ENCODE measurements around the gene MEI1.

MEI1 gene

GRCh38 chr22:41838842-41839618 lies 139.7 kb downstream of the MEI1 start:
- no peak for DNase-seq (ENCODE audit: low read depth in 2 of 2)

GRCh38 chr22:41840216-41840615 lies 140.9 kb downstream of the MEI1 start:
- no peak for DNase-seq (ENCODE audit: low read depth in 2 of 2)

DNA sequence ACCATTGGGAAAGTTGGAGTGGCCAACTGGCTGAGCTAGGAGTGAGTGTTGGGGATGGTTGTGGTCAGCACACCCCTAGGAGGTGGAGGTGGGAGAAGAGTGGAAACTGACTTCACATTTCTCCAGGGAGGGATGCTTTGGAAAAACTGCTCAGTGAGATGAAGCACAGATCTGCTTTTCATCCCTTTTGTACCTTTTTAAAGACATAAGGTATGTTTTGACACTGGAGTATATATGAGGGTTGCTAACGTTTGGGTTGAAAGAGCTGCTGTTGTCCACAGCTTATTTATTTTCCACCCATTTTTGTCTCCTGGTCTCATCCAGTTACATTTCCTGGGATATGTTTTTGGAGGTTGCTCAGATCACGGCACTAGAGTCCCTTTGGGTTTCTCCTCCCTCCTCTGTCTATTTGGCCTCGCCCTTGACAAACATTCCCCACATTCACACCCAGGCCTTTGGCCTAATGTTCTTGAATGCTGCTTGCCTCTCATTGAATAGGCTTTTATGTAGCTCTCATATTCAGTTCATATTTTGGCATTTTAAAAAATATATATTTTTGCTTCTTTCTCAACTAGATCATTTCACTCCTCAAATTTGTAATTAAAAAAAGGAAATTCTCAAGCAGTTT lies 141.9 kb downstream of the MEI1 start:
- DNase-seq (ENCODE audit: low read depth in 2 of 2) = no peak

DNA sequence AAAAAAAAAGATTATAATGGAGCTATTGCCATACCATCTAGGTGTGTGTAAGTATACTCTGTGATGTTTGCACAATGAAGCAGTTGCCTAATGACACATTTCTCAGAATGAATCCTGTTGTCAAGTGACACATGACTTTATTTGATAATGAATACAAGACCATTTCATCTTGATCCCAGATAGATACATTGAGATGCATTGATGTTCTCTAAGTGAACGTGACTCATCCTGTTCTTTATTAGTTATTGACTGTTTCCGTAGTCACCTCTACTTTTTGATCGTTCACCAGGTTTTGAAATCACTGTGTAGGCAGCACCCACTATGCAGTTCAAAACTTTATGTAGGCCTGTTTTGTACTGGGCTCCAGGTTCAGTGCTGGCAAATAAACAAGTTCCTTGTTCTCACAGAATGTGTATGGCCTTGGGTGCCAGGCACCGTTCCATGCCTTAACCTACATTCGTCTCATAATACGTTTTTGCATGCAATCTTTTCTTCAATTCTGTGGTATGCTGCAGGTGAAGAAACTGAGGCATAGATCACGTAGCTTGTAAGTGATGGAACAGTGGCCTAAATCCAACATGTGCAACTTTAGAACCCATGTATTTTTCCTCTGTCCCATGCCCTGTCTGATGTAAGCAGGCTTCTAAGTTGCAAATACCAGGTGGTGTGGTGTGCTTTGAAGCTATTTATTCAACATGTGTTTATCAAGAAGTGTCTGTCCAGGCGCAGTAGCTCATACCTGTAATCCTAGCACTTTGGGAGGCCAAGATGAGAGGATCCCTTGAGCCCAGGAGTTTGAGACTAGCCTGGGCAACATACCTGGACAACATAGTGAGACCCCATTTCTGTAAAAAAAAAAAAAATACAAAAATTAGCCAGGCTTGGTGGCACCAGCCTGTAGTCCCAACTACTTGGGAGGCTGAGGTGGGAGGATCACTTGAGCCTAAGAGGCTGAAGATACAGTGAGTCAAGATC lies 144.0 kb downstream of the MEI1 start:
- DNase-seq (ENCODE audit: low read depth in 2 of 2) = no peak

DNA sequence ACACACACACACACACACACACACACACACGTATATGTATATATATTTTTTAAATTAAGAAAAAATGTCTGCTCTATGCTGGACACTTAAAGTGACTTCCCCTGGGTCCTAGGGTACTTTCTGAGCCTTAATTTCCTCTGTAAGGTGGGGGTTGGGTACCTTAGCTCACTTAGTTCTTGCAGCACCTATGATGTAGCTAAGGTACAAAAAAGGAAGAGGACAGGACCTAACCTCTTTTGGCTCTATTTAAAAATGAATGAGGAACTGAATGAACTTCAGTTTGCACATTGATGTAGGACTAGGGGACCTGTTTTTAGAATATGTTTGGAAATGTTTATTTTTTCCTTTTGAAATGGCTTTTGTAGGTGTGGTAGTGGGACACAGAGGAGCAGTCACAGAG lies 144.7 kb downstream of the MEI1 start:
- DNase-seq (ENCODE audit: low read depth in 2 of 2) = no peak

GRCh38 chr22:41844513-41844912 lies 145.2 kb downstream of the MEI1 start:
- no peak for DNase-seq (ENCODE audit: low read depth in 2 of 2)

DNA sequence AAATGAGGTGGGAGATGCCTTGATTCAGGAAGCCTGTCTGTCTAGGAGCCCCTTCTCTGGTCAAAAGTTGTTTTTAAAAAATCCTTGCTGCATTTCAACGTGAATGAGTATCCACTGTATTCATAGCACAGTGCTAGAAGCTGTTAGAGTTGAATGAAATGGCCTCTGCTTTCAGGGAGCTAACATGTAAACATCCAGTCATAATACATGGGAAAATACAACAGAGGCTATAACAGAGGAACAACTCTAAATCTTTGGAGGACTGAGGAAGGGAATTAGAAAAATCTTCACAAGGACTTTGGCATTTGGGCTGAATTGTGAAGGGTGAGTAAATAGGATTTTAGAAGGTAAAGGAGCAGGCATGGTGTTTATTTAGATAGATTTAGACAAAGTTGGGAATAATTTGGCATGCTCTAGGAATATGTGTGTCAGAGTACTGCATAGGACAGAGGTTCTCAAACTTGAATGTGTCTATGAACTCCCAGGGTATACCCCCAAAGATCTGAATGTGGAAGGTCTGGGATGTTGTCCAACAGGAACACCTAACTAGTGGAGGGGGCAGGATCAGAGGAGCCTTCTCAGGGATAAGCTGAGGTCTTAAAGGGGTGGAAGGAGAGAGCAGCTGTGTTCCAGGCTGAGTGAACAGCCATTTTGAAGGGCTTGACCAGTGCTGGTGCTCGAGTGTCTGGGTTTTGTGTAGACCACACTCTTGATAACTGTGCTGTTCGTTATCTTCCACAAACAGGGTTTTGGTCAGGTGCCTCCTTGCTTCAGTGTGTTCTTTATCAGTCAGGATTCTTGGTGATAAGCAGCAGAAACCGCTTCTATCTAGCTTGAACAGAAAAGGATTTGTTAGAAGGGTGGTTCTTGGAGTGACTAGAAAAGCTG lies 146.3 kb downstream of the MEI1 start:
- no peak for DNase-seq (ENCODE audit: low read depth in 2 of 2)

GRCh38 chr22:41846268-41846987 lies 147.1 kb downstream of the MEI1 start:
- DNase-seq (ENCODE audit: low read depth in 2 of 2) = no peak

GRCh38 chr22:41847300-41847699 lies 148.0 kb downstream of the MEI1 start:
- DNase-seq (ENCODE audit: low read depth in 2 of 2) = no peak

DNA sequence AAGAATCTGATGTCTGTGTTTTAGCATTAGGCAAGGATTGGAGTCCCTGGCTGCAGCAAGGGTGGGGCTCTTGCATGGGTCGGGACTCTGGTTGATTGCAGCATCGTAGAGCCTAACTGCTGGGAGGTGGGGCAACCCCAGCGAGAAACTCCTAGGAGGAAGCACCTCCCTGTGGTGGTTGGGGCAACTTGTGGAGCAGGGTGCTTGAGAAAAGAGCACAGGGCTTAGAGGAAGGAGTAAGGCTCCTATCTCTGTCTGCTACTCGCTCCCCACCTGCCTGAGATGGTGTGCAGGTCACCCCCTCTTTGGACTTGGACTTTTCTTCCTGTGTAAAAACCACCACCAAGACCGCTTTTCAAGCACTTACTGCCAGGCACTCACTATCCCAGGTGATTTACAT lies 149.2 kb downstream of the MEI1 start:
- no peak for DNase-seq (ENCODE audit: low read depth in 2 of 2)

All from stimulated activated CD4-positive, alpha-beta T cell treated with anti-CD3 and anti-CD28 coated beads, Interleukin-4, amount 100 ng/mL, for 48 hours (primary cell).